IMR-90 (cell line): ENCODE results near the gene GALNT13. TPM values are rescaled to one million over a fixed set of nuclear protein-coding genes. Genes with fewer than 3 reads are reported as not detected.

ENCODE experiments used
- ATAC-seq: fragments of 200-7000 bp; cut with Tn5 transposase; 2 replicates; pipeline ENCODE4 v1.9.1; 2020; ENCODE audit warnings: low read depth, mild to moderate bottlenecking, moderate library complexity
- BruUV-seq: library from RNA; stranded (reverse); fragments of 400-500 nt; replicated peaks from 2 replicates; lab custom pipeline; 2021; lab: Mats Ljungman, UMichigan
- CTCF ChIA-PET: fragments of 300-600 bp; formaldehyde crosslinking; extraction: SDS; loops from one replicate; lab custom pipeline; 2021; ENCODE audit warnings: antibody characterized with exemption; lab: Yijun Ruan, JAX
- POLR2A ChIA-PET: fragments of 300-600 bp; sonication (Branson Sonifier 250); formaldehyde crosslinking; loops from one replicate; lab custom pipeline; 2022; ENCODE audit warnings: antibody characterized with exemption; ENCODE audit not compliant: unreplicated experiment; lab: Charles Lee
- DNase-seq: peaks from one replicate; pipeline ENCODE4 v3.0.0; 2013
- H2AFZ ChIP-seq: replicated peaks from 2 replicates; pipeline ENCODE3; 2013; ENCODE audit warnings: low read length, mild to moderate bottlenecking; ENCODE audit not compliant: poor library complexity
- H2AK5ac ChIP-seq: 2 replicates; pipeline ENCODE4 v1.6.1; 2013; ENCODE audit warnings: low read depth, low read length, inconsistent platforms
- H2AK9ac ChIP-seq: replicated peaks from 2 replicates; pipeline ENCODE3; 2013; ENCODE audit warnings: mild to moderate bottlenecking, low read depth, low read length, moderate library complexity; ENCODE audit not compliant: poor library complexity
- H2BK120ac ChIP-seq: 2 replicates; pipeline ENCODE4 v1.6.1; 2013; ENCODE audit warnings: low read depth, low read length, inconsistent platforms
- H2BK15ac ChIP-seq: 3 replicates; pipeline ENCODE4 v1.6.1; 2013; ENCODE audit warnings: low read depth, low read length, inconsistent platforms
- H2BK20ac ChIP-seq: 2 replicates; pipeline ENCODE4 v1.6.1; 2013; ENCODE audit warnings: low read depth, mild to moderate bottlenecking, inconsistent platforms, low read length, moderate library complexity
- H2BK5ac ChIP-seq: 2 replicates; pipeline ENCODE4 v1.6.1; 2013; ENCODE audit warnings: mild to moderate bottlenecking, low read depth, low read length, inconsistent platforms; ENCODE audit not compliant: poor library complexity, severe bottlenecking
- H3K14ac ChIP-seq: replicated peaks from 2 replicates; pipeline ENCODE4 v1.6.1; 2013; ENCODE audit warnings: low read depth, low read length, inconsistent platforms
- H3K18ac ChIP-seq: 2 replicates; pipeline ENCODE4 v1.6.1; 2013; ENCODE audit warnings: low read depth, low read length, control low read depth
- H3K23ac ChIP-seq: 2 replicates; pipeline ENCODE4 v1.6.1; 2013; ENCODE audit warnings: low read depth, low read length, inconsistent platforms
- H3K27ac ChIP-seq: 2 replicates; pipeline ENCODE4 v1.5.1; 2013; ENCODE audit warnings: mild to moderate bottlenecking, control low read depth, low read length; ENCODE audit not compliant: insufficient read depth
- H3K27me3 ChIP-seq: 2 replicates; pipeline ENCODE4 v1.6.1; 2013; ENCODE audit warnings: low read length; ENCODE audit not compliant: control insufficient read depth, insufficient read depth
- H3K36me3 ChIP-seq: 2 replicates; pipeline ENCODE4 v1.6.1; 2013; ENCODE audit warnings: low read length, mixed read lengths; ENCODE audit not compliant: control insufficient read depth, insufficient read depth
- H3K4ac ChIP-seq: 2 replicates; pipeline ENCODE4 v1.6.1; 2013; ENCODE audit warnings: low read depth, low read length, inconsistent platforms
- H3K4me1 ChIP-seq: 2 replicates; pipeline ENCODE4 v1.6.1; 2013; ENCODE audit warnings: low read length, mixed read lengths; ENCODE audit not compliant: control insufficient read depth, insufficient read depth
- H3K4me2 ChIP-seq: 2 replicates; pipeline ENCODE4 v1.6.1; 2013; ENCODE audit warnings: low read depth, mild to moderate bottlenecking, control low read depth, low read length, moderate library complexity
- H3K4me3 ChIP-seq: 2 replicates; pipeline ENCODE4 v1.5.1; 2013; ENCODE audit warnings: low read depth, mild to moderate bottlenecking, control low read depth, low read length, moderate library complexity; ENCODE audit not compliant: insufficient read depth
- H3K56ac ChIP-seq: 2 replicates; pipeline ENCODE4 v1.6.1; 2013; ENCODE audit warnings: low read length, inconsistent platforms; ENCODE audit not compliant: insufficient read depth; ENCODE audit errors: extremely low read depth
- H3K79me1 ChIP-seq, 2 experiments: 2 replicates each; pipeline ENCODE4 v1.6.1; 2013; ENCODE audit warnings: low read length in 2 of 2, inconsistent platforms in 1 of 2, low read depth in 1 of 2
- H3K9ac ChIP-seq: 2 replicates; pipeline ENCODE4 v1.6.1; 2013; ENCODE audit warnings: low read depth, low read length, control low read depth
- H3K9me1 ChIP-seq: 2 replicates; pipeline ENCODE4 v1.6.1; 2013; ENCODE audit warnings: low read length, inconsistent platforms; ENCODE audit not compliant: insufficient read depth
- H3K9me3 ChIP-seq: 2 replicates; pipeline ENCODE4 v1.6.1; 2013; ENCODE audit warnings: low read length; ENCODE audit not compliant: control insufficient read depth, insufficient read depth
- H4K20me1 ChIP-seq: 2 replicates; pipeline ENCODE4 v1.6.1; 2013; ENCODE audit warnings: low read length, inconsistent platforms; ENCODE audit not compliant: insufficient read depth
- H4K5ac ChIP-seq: 2 replicates; pipeline ENCODE4 v1.6.1; 2013; ENCODE audit warnings: mild to moderate bottlenecking, low read depth, low read length, control low read depth
- H4K8ac ChIP-seq, 2 experiments: 2 replicates each; pipeline ENCODE4 v1.6.1; 2013; ENCODE audit warnings: low read depth in 2 of 2, low read length in 2 of 2, control low read depth in 1 of 2, inconsistent platforms in 1 of 2
- H4K91ac ChIP-seq: 2 replicates; pipeline ENCODE4 v1.6.1; 2013; ENCODE audit warnings: low read depth, low read length, inconsistent platforms; ENCODE audit not compliant: insufficient read depth
- BHLHE40 ChIP-seq: fragments of 150-350 bp; IDR thresholded peaks from 2 replicates; pipeline ENCODE4 v1.6.1; 2016; ENCODE audit warnings: mild to moderate bottlenecking, low read depth, low read length
- CEBPB ChIP-seq: IDR thresholded peaks from 2 replicates; pipeline ENCODE4 v1.6.1; 2012; ENCODE audit warnings: low read depth, low read length, improper control_type of control experiment
- CHD1 ChIP-seq: IDR thresholded peaks from 2 replicates; pipeline ENCODE4 v1.6.1; 2012; ENCODE audit warnings: low read depth, low read length, improper control_type of control experiment
- CTCF ChIP-seq: conservative IDR thresholded peaks from 2 replicates; pipeline ENCODE4 v1.5.1; 2012; ENCODE audit warnings: mild to moderate bottlenecking, low read depth, low read length, improper control_type of control experiment
- ELK1 ChIP-seq: fragments of 150-350 bp; IDR thresholded peaks from 2 replicates; pipeline ENCODE4 v1.6.1; 2016; ENCODE audit warnings: low read depth, mild to moderate bottlenecking, low read length, moderate library complexity, borderline replicate concordance
- FOS ChIP-seq: fragments of 150-350 bp; IDR thresholded peaks from 2 replicates; pipeline ENCODE4 v1.6.1; 2016; ENCODE audit warnings: low read depth, low read length
- MAFK ChIP-seq: IDR thresholded peaks from 2 replicates; pipeline ENCODE4 v1.6.1; 2012; ENCODE audit warnings: low read depth, low read length, improper control_type of control experiment
- MAZ ChIP-seq: IDR thresholded peaks from 2 replicates; pipeline ENCODE4 v1.6.1; 2012; ENCODE audit warnings: low read depth, mild to moderate bottlenecking, low read length, improper control_type of control experiment, moderate library complexity, borderline replicate concordance
- MXI1 ChIP-seq: IDR thresholded peaks from 2 replicates; pipeline ENCODE4 v1.6.1; 2012; ENCODE audit warnings: low read depth, mild to moderate bottlenecking, low read length, moderate library complexity, borderline replicate concordance
- NFE2L2 ChIP-seq: fragments of 150-350 bp; IDR thresholded peaks from 2 replicates; pipeline ENCODE4 v1.6.1; 2016; ENCODE audit warnings: low read depth, mild to moderate bottlenecking, low read length
- POLR2A ChIP-seq: IDR thresholded peaks from 2 replicates; pipeline ENCODE4 v1.6.1; 2012; ENCODE audit warnings: mild to moderate bottlenecking, low read depth, low read length
- RAD21 ChIP-seq: IDR thresholded peaks from 2 replicates; pipeline ENCODE4 v1.6.1; 2012; ENCODE audit warnings: low read length, improper control_type of control experiment
- RCOR1 ChIP-seq: IDR thresholded peaks from 2 replicates; pipeline ENCODE4 v1.6.1; 2012; ENCODE audit warnings: mild to moderate bottlenecking, low read length, improper control_type of control experiment; ENCODE audit not compliant: insufficient replicate concordance
- RFX5 ChIP-seq: IDR thresholded peaks from 2 replicates; pipeline ENCODE4 v1.8.0; 2012; ENCODE audit warnings: low read depth, mild to moderate bottlenecking, low read length, moderate library complexity
- SMC3 ChIP-seq: fragments of 150-350 bp; IDR thresholded peaks from 2 replicates; pipeline ENCODE4 v1.6.1; 2016; ENCODE audit warnings: low read depth, mild to moderate bottlenecking, antibody characterized with exemption, low read length, moderate library complexity
- USF2 ChIP-seq: fragments of 150-350 bp; IDR thresholded peaks from 2 replicates; pipeline ENCODE4 v1.6.1; 2017; ENCODE audit warnings: mild to moderate bottlenecking, antibody characterized with exemption, low read length, low read depth
- WGBS, 2 experiments: methylation state at CpG; one replicate each; pipeline versions ENCODE4 v1.1.5 to v1.1.7; 2013; ENCODE audit warnings: missing lambda C conversion rate in 2 of 2; ENCODE audit not compliant: insufficient read length in 1 of 2; ENCODE audit errors: extremely low coverage in 2 of 2; 5-methylcytosine and 5-hydroxymethylcytosine counted together
- dilution Hi-C: fragments of 300-500 bp; cut with HindIII; formaldehyde crosslinking; loops from one replicate; pipeline ENCODE4 v1.14.3; 2018; ENCODE audit warnings: low sequenced_read_pairs; ENCODE audit not compliant: unreplicated experiment
- in situ Hi-C: fragments of 300-500 bp; cut with MboI; formaldehyde crosslinking; loops from 3 replicates; pipeline ENCODE4 v1.14.3; 2019; ENCODE audit warnings: low sequenced_read_pairs, inconsistent platforms, mixed read lengths
- intact Hi-C: fragments of 100-400 bp; cut with micrococcal nuclease; formaldehyde crosslinking; loops from 2 replicates; pipeline ENCODE4 v1.10.0; 2022
- polyA plus RNA-seq, 3 experiments: library from polyadenylated mRNA; depleted of rRNA; stranded (reverse); fragments of >200 nt; gene quantifications; 2 replicates each; pipeline ENCODE4 v1.2.3, GENCODE V29; 2012; ENCODE audit warnings: low replicate concordance in 1 of 3
- total RNA-seq: library from RNA; depleted of rRNA; stranded (reverse); fragments of >200 nt; gene quantifications from 2 replicates; pipeline ENCODE4 v1.2.3, GENCODE V29; 2012

GALNT13 gene
- total and polyA plus RNA-seq, 2 of the 4 experiments (the other 2 are of a cell fraction) = 0.03 TPM; not detected in 1

GRCh38 chr2:154231021-154231420, 359.3 kb downstream of the GALNT13 start:
- H3K18ac ChIP-seq = no peak overlapping the region
- H3K4me2 ChIP-seq = no peak overlapping the region
- no peak overlapping the region for H3K27ac ChIP-seq
- CTCF ChIA-PET = no interaction called here
- no peak overlapping the region for H3K23ac ChIP-seq
- H2BK5ac ChIP-seq = no peak overlapping the region
- POLR2A ChIA-PET = no interaction called here
- H3K9me3 ChIP-seq = 0 out of 2 replicates have a peak, but pooled peaks cover 2% of the 10 kb centered on the region
- H2BK120ac ChIP-seq = no peak overlapping the region
- H3K4ac ChIP-seq = no peak overlapping the region
- dilution Hi-C loops (no loop called here), intact Hi-C loops (no loop called here), in situ Hi-C loops (no loop called here)
- H2AK9ac ChIP-seq = no peak overlapping the region
- no peak overlapping the region for H3K56ac ChIP-seq
- no peaks in the 10 kb centered on the region for H3K9me1 ChIP-seq
- no peaks in the 10 kb centered on the region for H3K4me1 ChIP-seq
- TF ChIP-seq NFE2L2 (no peak), SMC3 (no peak), USF2 (no peak), BHLHE40 (no peak), RFX5 (no peak), FOS (no peak), MAZ (no peak), RCOR1 (no peak), CTCF (no peak), RAD21 (no peak), POLR2A (no peak), CHD1 (no peak), MAFK (no peak), MXI1 (no peak), CEBPB (no peak), ELK1 (no peak)
- WGBS, 2 experiments = no CpG with 5 or more reads among the region's 1 CpG
- H2BK15ac ChIP-seq = no peak overlapping the region
- H3K79me1 ChIP-seq = no peaks in the 10 kb centered on the region
- ATAC-seq (no peak), DNase-seq (no peak)
- H3K9ac ChIP-seq = no peak overlapping the region
- H2AK5ac ChIP-seq = no peak overlapping the region
- BruUV-seq = no TSS peak
- H3K36me3 ChIP-seq = no peaks in the 10 kb centered on the region
- H3K4me3 ChIP-seq = no peak overlapping the region
- no peak overlapping the region for H2BK20ac ChIP-seq
- no peak overlapping the region for H4K5ac ChIP-seq
- no peak overlapping the region for H4K8ac ChIP-seq
- H3K27me3 ChIP-seq = no peaks in the 10 kb centered on the region
- H4K20me1 ChIP-seq = no peaks in the 10 kb centered on the region
- H4K91ac ChIP-seq = no peak overlapping the region
- H3K14ac ChIP-seq = no peak overlapping the region
- H2AFZ ChIP-seq = no peak overlapping the region
